Measurements from ENCODE around the gene MN1.

GRCh38 chr22:27845644-27846043, 44.1 kb upstream of the MN1 start:
- TF ChIP-seq YY1 (IDR thresholded peaks at IDR 0.05; ENCODE audit: insufficient read depth, insufficient read length) (no peak), ZNF274 (IDR thresholded peaks at IDR 0.05; ENCODE audit: low read depth, low read length) (no peak), SUZ12 (IDR thresholded peaks at IDR 0.05; ENCODE audit: extremely low read depth, insufficient read depth, insufficient read length) (no peak)
